ENCODE measurements around the gene GPR35. TPM values are rescaled to one million over a fixed set of nuclear protein-coding genes. Genes with fewer than 3 reads are reported as not detected.

The GPR35 gene
- polyA plus RNA-seq, 1 donor (not counting 4 experiments of a cell fraction or from before 2014, with no cell fraction given): 0.04 TPM

- TF ChIP-seq EZH2 (IDR thresholded peaks at IDR 0.05; ENCODE audit: low read length): no peak
- TF ChIP-seq, protein P1, sequence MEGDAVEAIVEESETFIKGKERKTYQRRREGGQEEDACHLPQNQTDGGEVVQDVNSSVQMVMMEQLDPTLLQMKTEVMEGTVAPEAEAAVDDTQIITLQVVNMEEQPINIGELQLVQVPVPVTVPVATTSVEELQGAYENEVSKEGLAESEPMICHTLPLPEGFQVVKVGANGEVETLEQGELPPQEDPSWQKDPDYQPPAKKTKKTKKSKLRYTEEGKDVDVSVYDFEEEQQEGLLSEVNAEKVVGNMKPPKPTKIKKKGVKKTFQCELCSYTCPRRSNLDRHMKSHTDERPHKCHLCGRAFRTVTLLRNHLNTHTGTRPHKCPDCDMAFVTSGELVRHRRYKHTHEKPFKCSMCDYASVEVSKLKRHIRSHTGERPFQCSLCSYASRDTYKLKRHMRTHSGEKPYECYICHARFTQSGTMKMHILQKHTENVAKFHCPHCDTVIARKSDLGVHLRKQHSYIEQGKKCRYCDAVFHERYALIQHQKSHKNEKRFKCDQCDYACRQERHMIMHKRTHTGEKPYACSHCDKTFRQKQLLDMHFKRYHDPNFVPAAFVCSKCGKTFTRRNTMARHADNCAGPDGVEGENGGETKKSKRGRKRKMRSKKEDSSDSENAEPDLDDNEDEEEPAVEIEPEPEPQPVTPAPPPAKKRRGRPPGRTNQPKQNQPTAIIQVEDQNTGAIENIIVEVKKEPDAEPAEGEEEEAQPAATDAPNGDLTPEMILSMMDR (optimal IDR thresholded peaks at IDR 0.05 in 1 of 3, IDR thresholded peaks at IDR 0.05 in 1 of 3, conservative IDR thresholded peaks at IDR 0.05 in 1 of 3; ENCODE audit: extremely low read depth in 1 of 3, insufficient read depth in 2 of 3, low read length in 3 of 3): no peak
- no peak overlapping the region for H2AFZ ChIP-seq (ENCODE audit: control insufficient read depth, low read length)
- no peaks in the 10 kb centered on the region for H4K20me1 ChIP-seq (ENCODE audit: control insufficient read depth, extremely low read depth, insufficient read depth, low read length)
- H3K36me3 ChIP-seq (ENCODE audit: control insufficient read depth in 2 of 2, extremely low read depth in 1 of 2, insufficient read depth in 2 of 2, low read length in 2 of 2): no peaks in the 10 kb centered on the region
- no peaks in the 10 kb centered on the region for H3K79me2 ChIP-seq (ENCODE audit: control insufficient read depth, insufficient read depth, low read length)
- H3K4me2 ChIP-seq (ENCODE audit: control insufficient read depth, extremely low read depth, insufficient read depth, low read depth, low read length): no peak overlapping the region
- no peaks in the 10 kb centered on the region for H3K4me1 ChIP-seq (ENCODE audit: control insufficient read depth, extremely low read depth, insufficient read depth, low read length)
- peaks cover 28% of the 10 kb centered on the region for H3K27me3 ChIP-seq (ENCODE audit: control insufficient read depth, extremely low read depth, insufficient read depth, low read length)
- no peaks in the 10 kb centered on the region for H3K9me1 ChIP-seq (ENCODE audit: control insufficient read depth, extremely low read depth, insufficient read depth, low read length)
- no peaks in the 10 kb centered on the region for H3K9me3 ChIP-seq (ENCODE audit: control insufficient read depth, low read depth, low read length)
- H3K4me3 ChIP-seq (ENCODE audit: control insufficient read depth in 2 of 3, extremely low read depth in 1 of 3, insufficient read depth in 2 of 3, low read depth in 1 of 3, low read length in 3 of 3): no peak overlapping the region
- H3K9ac ChIP-seq (ENCODE audit: control insufficient read depth, extremely low read depth, insufficient read depth, low read length): no peak overlapping the region
- DNase-seq (ENCODE audit: low read depth, low spot score) (no peak), FAIRE-seq (no peak)
- dilution Hi-C loops (cut with MboI; ENCODE audit: extremely low pct_ligation_motif_present, low sequenced_read_pairs): no loop called here
- no peak overlapping the region for H3K27ac ChIP-seq (ENCODE audit: control insufficient read depth, insufficient read depth, low read length)
Measured at GRCh38 chr2:240670950-240671349, 45.7 kb downstream of the GPR35 start.

- Histone ChIP-seq H3K9me1 (ENCODE audit: control insufficient read depth, extremely low read depth, insufficient read depth, low read length) (no peaks in the 10 kb centered on the region), H3K4me2 (ENCODE audit: control insufficient read depth, extremely low read depth, insufficient read depth, low read depth, low read length) (no peak overlapping the region), H3K36me3 (ENCODE audit: control insufficient read depth in 2 of 2, extremely low read depth in 1 of 2, insufficient read depth in 2 of 2, low read length in 2 of 2) (no peaks in the 10 kb centered on the region), H3K9ac (ENCODE audit: control insufficient read depth, extremely low read depth, insufficient read depth, low read length) (no peak overlapping the region), H3K27ac (ENCODE audit: control insufficient read depth, insufficient read depth, low read length) (no peak overlapping the region), H3K79me2 (ENCODE audit: control insufficient read depth, insufficient read depth, low read length) (no peaks in the 10 kb centered on the region), H2AFZ (ENCODE audit: control insufficient read depth, low read length) (no peak overlapping the region), H4K20me1 (ENCODE audit: control insufficient read depth, extremely low read depth, insufficient read depth, low read length) (no peaks in the 10 kb centered on the region), H3K27me3 (ENCODE audit: control insufficient read depth, extremely low read depth, insufficient read depth, low read length) (peaks cover 25% of the 10 kb centered on the region), H3K4me1 (ENCODE audit: control insufficient read depth, extremely low read depth, insufficient read depth, low read length) (no peaks in the 10 kb centered on the region), H3K9me3 (ENCODE audit: control insufficient read depth, low read depth, low read length) (no peaks in the 10 kb centered on the region), H3K4me3 (ENCODE audit: control insufficient read depth in 2 of 3, extremely low read depth in 1 of 3, insufficient read depth in 2 of 3, low read depth in 1 of 3, low read length in 3 of 3) (no peak overlapping the region)
- no peak for FAIRE-seq
- dilution Hi-C loops (cut with MboI; ENCODE audit: extremely low pct_ligation_motif_present, low sequenced_read_pairs): no loop called here
- DNase-seq (ENCODE audit: low read depth, low spot score): no peak
- TF ChIP-seq, protein P1 (optimal IDR thresholded peaks at IDR 0.05 in 1 of 3, IDR thresholded peaks at IDR 0.05 in 1 of 3, conservative IDR thresholded peaks at IDR 0.05 in 1 of 3; ENCODE audit: extremely low read depth in 1 of 3, insufficient read depth in 2 of 3, low read length in 3 of 3): no peak
- peak; percentile 29 for TF ChIP-seq EZH2 (IDR thresholded peaks at IDR 0.05; ENCODE audit: low read length)
Measured at GRCh38 chr2:240672076-240672700, 46.9 kb downstream of the GPR35 start.
